OCI-LY3 (cell line): ENCODE results near the gene MED19.

ENCODE experiments used
- H2AFZ ChIP-seq: fragments of 200-600, 300-600 bp; shearing (Covaris generic); 2 replicates; pipeline ENCODE4 v1.6.0; 2014; ENCODE audit warnings: antibody characterized with exemption, low read depth, low read length
- H3K27ac ChIP-seq: fragments of 200-600, 300-600 bp; sonication (generic); 2 replicates; pipeline ENCODE4 v1.5.1; 2014; ENCODE audit warnings: mild to moderate bottlenecking, low read length, moderate library complexity, mixed read lengths
- H3K27me3 ChIP-seq: fragments of 200-600, 300-600 bp; sonication (generic); 2 replicates; pipeline ENCODE4 v1.6.1; 2014; ENCODE audit warnings: low read depth, low read length, mixed read lengths
- H3K36me3 ChIP-seq: fragments of 200-600, 300-600 bp; sonication (generic); replicated peaks from 2 replicates; pipeline ENCODE3; 2014; ENCODE audit warnings: low read depth, low read length, mixed read lengths
- H3K4me1 ChIP-seq: fragments of 300-600, 200-600 bp; sonication (generic); 2 replicates; pipeline ENCODE4 v1.6.1; 2014; ENCODE audit warnings: low read length, mixed read lengths
- H3K4me2 ChIP-seq: fragments of 200-600, 300-600 bp; sonication (generic); 2 replicates; pipeline ENCODE4 v1.6.1; 2014; ENCODE audit warnings: low read length, mixed read lengths
- H3K4me3 ChIP-seq: fragments of 300-600, 200-600 bp; sonication (generic); 2 replicates; pipeline ENCODE4 v1.5.1; 2014; ENCODE audit warnings: antibody characterized with exemption, mild to moderate bottlenecking, low read length, moderate library complexity
- H3K79me2 ChIP-seq: fragments of 300-600, 200-600 bp; shearing (Covaris generic); 2 replicates; pipeline ENCODE4 v1.6.1; 2014; ENCODE audit warnings: mild to moderate bottlenecking, low read length, mixed read lengths
- H3K9ac ChIP-seq: fragments of 300-600, 200-600 bp; shearing (Covaris generic); 2 replicates; pipeline ENCODE4 v1.6.0; 2014; ENCODE audit warnings: mild to moderate bottlenecking, low read length, moderate library complexity
- H3K9me3 ChIP-seq: fragments of 200-600, 300-600 bp; shearing (Covaris generic); 2 replicates; pipeline ENCODE4 v1.6.1; 2014; ENCODE audit warnings: low read length, mixed read lengths; ENCODE audit not compliant: insufficient read depth
- H4K20me1 ChIP-seq: fragments of 200-600, 300-600 bp; sonication (generic); 2 replicates; pipeline ENCODE4 v1.6.1; 2016; ENCODE audit warnings: low read length, mixed read lengths; ENCODE audit not compliant: insufficient read depth
- CTCF ChIP-seq: fragments of 200-600, 300-600 bp; sonication (generic); IDR thresholded peaks from 2 replicates; pipeline ENCODE4 v1.5.1; 2014; ENCODE audit warnings: antibody characterized with exemption, low read length, low read depth
- EZH2phosphoT487 ChIP-seq: fragments of 200-600 bp; shearing (Covaris generic); IDR thresholded peaks from 2 replicates; pipeline ENCODE4 v1.6.1; 2018; ENCODE audit warnings: antibody characterized with exemption, mixed run types, low read depth

The MED19 gene

GRCh38 chr11:57681168-57681567, 30.8 kb downstream of the MED19 start:
- H3K27me3 ChIP-seq = no peaks in the 10 kb centered on the region
- H3K9me3 ChIP-seq = no peaks in the 10 kb centered on the region
- peaks cover 78% of the 10 kb centered on the region for H3K79me2 ChIP-seq
- no peak overlapping the region for H3K4me3 ChIP-seq
- H3K36me3 ChIP-seq = peaks cover 60% of the 10 kb centered on the region
- no peak overlapping the region for H2AFZ ChIP-seq
- no peak overlapping the region for H3K27ac ChIP-seq
- H3K4me1 ChIP-seq = peaks cover 12% of the 10 kb centered on the region; the same call in 1 of the 2 replicates
- H4K20me1 ChIP-seq = peaks cover 33% of the 10 kb centered on the region
- TF ChIP-seq CTCF = no peak
- TF ChIP-seq EZH2phosphoT487 = no peak
- no peak overlapping the region for H3K4me2 ChIP-seq
- no peak overlapping the region for H3K9ac ChIP-seq

- H3K27me3 ChIP-seq = no peaks in the 10 kb centered on the region
- H3K4me1 ChIP-seq = peaks cover 12% of the 10 kb centered on the region; the same call in 1 of the 2 replicates
- no peak overlapping the region for H3K4me3 ChIP-seq
- H3K4me2 ChIP-seq = no peak overlapping the region
- H2AFZ ChIP-seq = no peak overlapping the region
- TF ChIP-seq EZH2phosphoT487 (no peak), CTCF (no peak)
- H3K79me2 ChIP-seq = peaks cover 84% of the 10 kb centered on the region
- peaks cover 36% of the 10 kb centered on the region for H4K20me1 ChIP-seq
- H3K36me3 ChIP-seq = peaks cover 64% of the 10 kb centered on the region
- no peaks in the 10 kb centered on the region for H3K9me3 ChIP-seq
- H3K27ac ChIP-seq = no peak overlapping the region
- no peak overlapping the region for H3K9ac ChIP-seq
Measured at GRCh38 chr11:57680552-57680874, 31.5 kb downstream of the MED19 start.

GRCh38 chr11:57679396-57679795, 32.6 kb downstream of the MED19 start:
- peaks cover 47% of the 10 kb centered on the region for H4K20me1 ChIP-seq
- H3K4me1 ChIP-seq = peaks cover 12% of the 10 kb centered on the region; the same call in 1 of the 2 replicates
- no peak overlapping the region for H3K4me2 ChIP-seq
- no peak overlapping the region for H3K4me3 ChIP-seq
- no peak overlapping the region for H3K27ac ChIP-seq
- TF ChIP-seq EZH2phosphoT487 = no peak
- peaks cover 90% of the 10 kb centered on the region for H3K79me2 ChIP-seq
- H3K9ac ChIP-seq = no peak overlapping the region
- H3K27me3 ChIP-seq = no peaks in the 10 kb centered on the region
- no peak overlapping the region for H2AFZ ChIP-seq
- no peaks in the 10 kb centered on the region for H3K9me3 ChIP-seq
- H3K36me3 ChIP-seq = peaks cover 66% of the 10 kb centered on the region

- no peaks in the 10 kb centered on the region for H3K9me3 ChIP-seq
- H3K36me3 ChIP-seq = peaks cover 62% of the 10 kb centered on the region
- H4K20me1 ChIP-seq = peaks cover 35% of the 10 kb centered on the region
- H3K27ac ChIP-seq = no peak overlapping the region
- no peak overlapping the region for H3K4me3 ChIP-seq
- no peak overlapping the region for H3K9ac ChIP-seq
- TF ChIP-seq CTCF = no peak; the same call in 1 of the 2 replicates
- no peak for TF ChIP-seq EZH2phosphoT487
- H3K79me2 ChIP-seq = peaks cover 95% of the 10 kb centered on the region
- H3K27me3 ChIP-seq = no peaks in the 10 kb centered on the region
- H3K4me1 ChIP-seq = peaks cover 10% of the 10 kb centered on the region; the same call in 1 of the 2 replicates
- no peak overlapping the region for H3K4me2 ChIP-seq
- H2AFZ ChIP-seq = no peak overlapping the region
Measured at GRCh38 chr11:57675176-57675941, 36.7 kb downstream of the MED19 start.
